HL-60 (cell line): ENCODE results near the gene PDE8A.

ENCODE experiments used
- GABPA ChIP-seq: IDR thresholded peaks from 2 replicates; pipeline ENCODE4 v1.6.1; 2012; ENCODE audit warnings: low read depth
- TF ChIP-seq, protein P1 (sequence below): IDR thresholded peaks from one replicate; pipeline ENCODE4 v1.5.1; 2011; ENCODE audit warnings: low read length, control low read depth, inconsistent platforms; ENCODE audit not compliant: insufficient read depth
- TF ChIP-seq, protein P2 (sequence below): IDR thresholded peaks from 2 replicates; pipeline ENCODE4 v1.6.1; 2012; ENCODE audit warnings: low read depth; ENCODE audit not compliant: insufficient replicate concordance

DNA sequence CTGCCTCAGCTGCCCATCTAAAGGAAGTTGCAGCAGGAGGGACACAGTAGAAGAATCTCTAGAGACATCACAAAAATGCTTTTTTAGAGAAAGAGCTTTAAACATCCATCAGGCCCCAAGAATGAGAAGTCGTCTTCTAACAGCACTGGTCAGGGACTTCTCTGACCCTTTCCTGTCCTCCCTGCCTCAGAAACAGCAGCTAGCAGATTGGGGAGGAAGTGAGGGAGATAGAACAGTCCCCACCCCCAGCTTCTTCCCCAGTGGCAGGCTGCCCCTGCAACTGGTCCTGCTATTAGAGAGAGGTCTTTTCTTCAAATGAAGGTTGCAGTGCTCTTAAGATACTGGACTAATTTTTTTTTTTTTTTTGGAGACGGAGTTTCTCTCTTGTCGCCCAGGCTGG lies 55.1 kb downstream of the PDE8A start:
- TF ChIP-seq, protein P1, sequence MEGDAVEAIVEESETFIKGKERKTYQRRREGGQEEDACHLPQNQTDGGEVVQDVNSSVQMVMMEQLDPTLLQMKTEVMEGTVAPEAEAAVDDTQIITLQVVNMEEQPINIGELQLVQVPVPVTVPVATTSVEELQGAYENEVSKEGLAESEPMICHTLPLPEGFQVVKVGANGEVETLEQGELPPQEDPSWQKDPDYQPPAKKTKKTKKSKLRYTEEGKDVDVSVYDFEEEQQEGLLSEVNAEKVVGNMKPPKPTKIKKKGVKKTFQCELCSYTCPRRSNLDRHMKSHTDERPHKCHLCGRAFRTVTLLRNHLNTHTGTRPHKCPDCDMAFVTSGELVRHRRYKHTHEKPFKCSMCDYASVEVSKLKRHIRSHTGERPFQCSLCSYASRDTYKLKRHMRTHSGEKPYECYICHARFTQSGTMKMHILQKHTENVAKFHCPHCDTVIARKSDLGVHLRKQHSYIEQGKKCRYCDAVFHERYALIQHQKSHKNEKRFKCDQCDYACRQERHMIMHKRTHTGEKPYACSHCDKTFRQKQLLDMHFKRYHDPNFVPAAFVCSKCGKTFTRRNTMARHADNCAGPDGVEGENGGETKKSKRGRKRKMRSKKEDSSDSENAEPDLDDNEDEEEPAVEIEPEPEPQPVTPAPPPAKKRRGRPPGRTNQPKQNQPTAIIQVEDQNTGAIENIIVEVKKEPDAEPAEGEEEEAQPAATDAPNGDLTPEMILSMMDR = no peak
- TF ChIP-seq GABPA = no peak
- TF ChIP-seq, protein P2, sequence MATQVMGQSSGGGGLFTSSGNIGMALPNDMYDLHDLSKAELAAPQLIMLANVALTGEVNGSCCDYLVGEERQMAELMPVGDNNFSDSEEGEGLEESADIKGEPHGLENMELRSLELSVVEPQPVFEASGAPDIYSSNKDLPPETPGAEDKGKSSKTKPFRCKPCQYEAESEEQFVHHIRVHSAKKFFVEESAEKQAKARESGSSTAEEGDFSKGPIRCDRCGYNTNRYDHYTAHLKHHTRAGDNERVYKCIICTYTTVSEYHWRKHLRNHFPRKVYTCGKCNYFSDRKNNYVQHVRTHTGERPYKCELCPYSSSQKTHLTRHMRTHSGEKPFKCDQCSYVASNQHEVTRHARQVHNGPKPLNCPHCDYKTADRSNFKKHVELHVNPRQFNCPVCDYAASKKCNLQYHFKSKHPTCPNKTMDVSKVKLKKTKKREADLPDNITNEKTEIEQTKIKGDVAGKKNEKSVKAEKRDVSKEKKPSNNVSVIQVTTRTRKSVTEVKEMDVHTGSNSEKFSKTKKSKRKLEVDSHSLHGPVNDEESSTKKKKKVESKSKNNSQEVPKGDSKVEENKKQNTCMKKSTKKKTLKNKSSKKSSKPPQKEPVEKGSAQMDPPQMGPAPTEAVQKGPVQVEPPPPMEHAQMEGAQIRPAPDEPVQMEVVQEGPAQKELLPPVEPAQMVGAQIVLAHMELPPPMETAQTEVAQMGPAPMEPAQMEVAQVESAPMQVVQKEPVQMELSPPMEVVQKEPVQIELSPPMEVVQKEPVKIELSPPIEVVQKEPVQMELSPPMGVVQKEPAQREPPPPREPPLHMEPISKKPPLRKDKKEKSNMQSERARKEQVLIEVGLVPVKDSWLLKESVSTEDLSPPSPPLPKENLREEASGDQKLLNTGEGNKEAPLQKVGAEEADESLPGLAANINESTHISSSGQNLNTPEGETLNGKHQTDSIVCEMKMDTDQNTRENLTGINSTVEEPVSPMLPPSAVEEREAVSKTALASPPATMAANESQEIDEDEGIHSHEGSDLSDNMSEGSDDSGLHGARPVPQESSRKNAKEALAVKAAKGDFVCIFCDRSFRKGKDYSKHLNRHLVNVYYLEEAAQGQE = no peak
